SJCRH30 (cell line): ENCODE measurements around the gene GTF2H4. TPM values are rescaled to one million over a fixed set of nuclear protein-coding genes. Genes with fewer than 3 reads are reported as not detected.

ENCODE experiments used
- DNase-seq, 2 experiments: peaks; one replicate each; pipeline ENCODE4 v3.0.0-alpha.2; 2015 to 2020
- H3K27ac ChIP-seq: fragments of 250-450 bp; sonication (Bioruptor Pico); 2 replicates; pipeline ENCODE4 v1.5.1; 2020; ENCODE audit warnings: mild to moderate bottlenecking, moderate library complexity
- H3K27me3 ChIP-seq: fragments of 250-450 bp; sonication (Bioruptor Pico); 2 replicates; pipeline ENCODE4 v1.5.1; 2020; ENCODE audit warnings: mild to moderate bottlenecking, moderate library complexity
- H3K36me3 ChIP-seq: fragments of 250-450 bp; sonication (Bioruptor Pico); 2 replicates; pipeline ENCODE4 v1.5.1; 2020; ENCODE audit warnings: mild to moderate bottlenecking, moderate library complexity
- H3K4me1 ChIP-seq: fragments of 250-450 bp; sonication (Bioruptor Pico); 2 replicates; pipeline ENCODE4 v1.5.1; 2020; ENCODE audit warnings: mild to moderate bottlenecking, moderate library complexity
- H3K4me3 ChIP-seq: fragments of 250-450 bp; sonication (Bioruptor Pico); 2 replicates; pipeline ENCODE4 v1.5.1; 2020; ENCODE audit warnings: mild to moderate bottlenecking, moderate library complexity
- H3K9me3 ChIP-seq: fragments of 250-450 bp; sonication (Bioruptor Pico); replicated peaks from 2 replicates; pipeline ENCODE4 v1.5.1; 2020; ENCODE audit warnings: mild to moderate bottlenecking, moderate library complexity
- total RNA-seq: library from RNA; depleted of rRNA; stranded (reverse); fragments of >200 nt; shearing (Covaris generic); gene quantifications from 2 replicates; pipeline ENCODE4 v1.2.3, GENCODE V29; 2014

Gene GTF2H4
- total RNA-seq, 1 experiment from 2014 or later, result 24.2 TPM

DNA sequence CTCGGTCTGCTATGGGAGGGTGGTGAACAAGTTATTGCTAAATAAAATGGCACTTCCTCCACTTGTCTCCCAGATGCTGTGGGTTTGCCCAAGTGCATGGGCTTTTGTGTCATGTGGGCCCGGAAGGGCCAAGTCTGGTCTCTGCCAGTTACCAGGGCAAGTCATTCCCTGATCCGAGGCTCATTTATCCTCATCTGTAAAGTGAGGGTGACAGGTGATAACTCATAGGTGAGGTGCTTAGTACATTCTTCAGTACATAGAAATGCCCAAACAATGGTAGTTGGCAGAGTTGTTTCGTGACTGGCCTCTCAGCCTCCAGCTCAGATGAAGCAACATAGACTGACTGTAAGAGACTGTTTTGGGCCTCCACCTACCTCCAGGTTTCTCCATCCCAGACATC is 30.7 kb downstream of the GTF2H4 start:
- Histone ChIP-seq H3K27ac (no peak overlapping the region), H3K4me1 (no peaks in the 10 kb centered on the region; the same call in 1 of the 2 replicates), H3K9me3 (no peaks in the 10 kb centered on the region), H3K36me3 (no peaks in the 10 kb centered on the region), H3K27me3 (no peaks in the 10 kb centered on the region), H3K4me3 (no peak overlapping the region)
- no peak for DNase-seq

DNA sequence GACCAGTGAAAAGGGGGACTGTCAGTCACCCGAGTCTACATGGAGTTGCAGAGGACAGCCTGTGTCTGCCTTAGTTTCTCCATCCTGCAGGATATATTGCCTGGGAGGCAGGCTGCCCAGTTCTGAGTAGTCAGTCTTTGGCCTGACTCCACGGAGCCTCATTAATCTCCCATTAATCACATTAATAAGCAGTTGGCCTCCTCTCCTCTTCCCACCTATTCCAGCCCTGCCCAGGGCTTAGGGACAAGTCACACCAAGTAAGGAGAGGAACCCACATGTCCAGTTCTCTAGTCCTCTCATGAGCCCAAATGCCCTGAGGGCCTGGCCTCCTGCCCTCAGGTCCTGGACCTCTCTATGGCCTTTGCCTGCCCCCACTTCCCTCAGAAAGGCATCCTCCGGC is 31.5 kb downstream of the GTF2H4 start:
- Histone ChIP-seq H3K27me3 (no peaks in the 10 kb centered on the region), H3K27ac (no peak overlapping the region), H3K4me1 (no peaks in the 10 kb centered on the region; the same call in 1 of the 2 replicates), H3K4me3 (no peak overlapping the region), H3K9me3 (no peaks in the 10 kb centered on the region), H3K36me3 (no peaks in the 10 kb centered on the region)
- DNase-seq, result no peak

GRCh38 chr6:30940361-30940986 is 32.5 kb downstream of the GTF2H4 start, which contains the start of gene MUCL3:
Gene MUCL3 (plus strand): TSS chr6:30940973. CDS start chr6:30941000, 27 bp downstream.
- H3K27ac ChIP-seq, result no peak within 1 kb of the TSS
- no peaks in the 10 kb centered on the region for H3K27me3 ChIP-seq
- no peaks in the 10 kb centered on the region for H3K9me3 ChIP-seq
- H3K4me1 ChIP-seq, result no peaks in the 10 kb centered on the region; the same call in 1 of the 2 replicates
- H3K36me3 ChIP-seq, result no peaks in the 10 kb centered on the region
- H3K4me3 ChIP-seq, result no peak within 1 kb of the TSS
- DNase-seq, result no peak

GRCh38 chr6:30942338-30943060 is 34.5 kb downstream of the GTF2H4 start:
- Histone ChIP-seq H3K36me3 (no peaks in the 10 kb centered on the region), H3K4me1 (no peaks in the 10 kb centered on the region; the same call in 1 of the 2 replicates), H3K27ac (no peak overlapping the region), H3K27me3 (no peaks in the 10 kb centered on the region), H3K4me3 (no peak overlapping the region), H3K9me3 (no peaks in the 10 kb centered on the region)
- peak; percentile 72 to 79 for DNase-seq

GRCh38 chr6:30944051-30944450 is 36.0 kb downstream of the GTF2H4 start:
- Histone ChIP-seq H3K27me3 (no peaks in the 10 kb centered on the region), H3K4me3 (no peak overlapping the region), H3K36me3 (no peaks in the 10 kb centered on the region), H3K4me1 (no peaks in the 10 kb centered on the region; the same call in 1 of the 2 replicates), H3K9me3 (no peaks in the 10 kb centered on the region), H3K27ac (no peak overlapping the region)
- no peak for DNase-seq

- Histone ChIP-seq H3K4me1 (no peaks in the 10 kb centered on the region; the same call in 1 of the 2 replicates), H3K36me3 (no peaks in the 10 kb centered on the region), H3K27me3 (no peaks in the 10 kb centered on the region), H3K4me3 (no peak overlapping the region), H3K27ac (no peak overlapping the region), H3K9me3 (no peaks in the 10 kb centered on the region)
- no peak for DNase-seq
Observed at GRCh38 chr6:30945281-30945680, 37.3 kb downstream of the GTF2H4 start.

DNA sequence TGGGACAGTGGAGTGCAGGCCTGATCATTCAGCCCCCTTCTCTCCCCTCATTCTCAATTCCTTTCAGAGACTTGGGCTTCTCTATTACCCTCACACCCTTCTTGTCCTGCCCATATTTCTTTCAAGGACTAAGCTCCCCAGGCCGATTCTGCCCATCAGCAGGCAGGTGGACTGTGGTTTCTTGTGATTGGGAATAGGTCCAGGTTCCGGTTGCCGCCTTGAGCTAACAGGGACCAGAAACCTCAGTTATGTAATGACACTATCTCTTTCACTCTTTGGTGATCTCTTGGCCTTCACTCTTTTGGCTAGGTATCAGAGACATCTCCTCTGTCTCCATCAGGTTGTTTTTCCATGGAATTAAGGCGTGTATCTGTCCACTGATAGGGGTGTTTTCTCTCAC is 39.2 kb downstream of the GTF2H4 start:
- no peak overlapping the region for H3K27ac ChIP-seq
- H3K9me3 ChIP-seq, result no peaks in the 10 kb centered on the region
- H3K4me1 ChIP-seq, result no peaks in the 10 kb centered on the region; the same call in 1 of the 2 replicates
- no peak for DNase-seq
- no peaks in the 10 kb centered on the region for H3K27me3 ChIP-seq
- no peaks in the 10 kb centered on the region for H3K36me3 ChIP-seq
- H3K4me3 ChIP-seq, result no peak overlapping the region

DNA sequence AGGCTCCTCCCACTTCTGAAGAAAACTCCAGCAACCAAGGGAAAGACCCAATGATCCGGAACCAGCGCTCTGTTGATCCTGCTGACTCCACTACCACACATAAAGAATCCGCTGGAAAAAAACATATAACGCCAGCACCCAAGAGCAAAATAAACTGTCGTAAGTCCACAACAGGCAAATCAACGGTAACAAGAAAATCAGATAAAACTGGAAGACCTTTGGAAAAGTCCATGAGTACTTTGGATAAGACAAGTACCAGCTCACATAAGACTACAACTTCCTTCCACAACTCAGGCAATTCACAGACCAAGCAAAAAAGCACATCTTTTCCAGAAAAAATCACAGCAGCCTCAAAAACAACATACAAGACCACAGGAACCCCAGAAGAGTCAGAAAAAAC is 40.8 kb downstream of the GTF2H4 start:
- no peaks in the 10 kb centered on the region for H3K36me3 ChIP-seq
- H3K4me1 ChIP-seq, result no peaks in the 10 kb centered on the region
- H3K9me3 ChIP-seq, result no peaks in the 10 kb centered on the region
- DNase-seq, result no peak
- H3K4me3 ChIP-seq, result no peak overlapping the region
- no peak overlapping the region for H3K27ac ChIP-seq
- no peaks in the 10 kb centered on the region for H3K27me3 ChIP-seq

GRCh38 chr6:30951907-30952469 is 44.0 kb downstream of the GTF2H4 start:
- Histone ChIP-seq H3K36me3 (no peaks in the 10 kb centered on the region), H3K4me1 (peaks cover 5% of the 10 kb centered on the region), H3K9me3 (no peaks in the 10 kb centered on the region), H3K4me3 (no peak overlapping the region), H3K27me3 (peaks cover 4% of the 10 kb centered on the region; the same call in 1 of the 2 replicates), H3K27ac (no peak overlapping the region)
- no peak for DNase-seq

- Histone ChIP-seq H3K27ac (no peak overlapping the region), H3K27me3 (peaks cover 4% of the 10 kb centered on the region; the same call in 1 of the 2 replicates)
- DNase-seq, result peak in 1 of 2 experiments; percentile 6
Observed at GRCh38 chr6:30954631-30955366, 46.8 kb downstream of the GTF2H4 start.

DNA sequence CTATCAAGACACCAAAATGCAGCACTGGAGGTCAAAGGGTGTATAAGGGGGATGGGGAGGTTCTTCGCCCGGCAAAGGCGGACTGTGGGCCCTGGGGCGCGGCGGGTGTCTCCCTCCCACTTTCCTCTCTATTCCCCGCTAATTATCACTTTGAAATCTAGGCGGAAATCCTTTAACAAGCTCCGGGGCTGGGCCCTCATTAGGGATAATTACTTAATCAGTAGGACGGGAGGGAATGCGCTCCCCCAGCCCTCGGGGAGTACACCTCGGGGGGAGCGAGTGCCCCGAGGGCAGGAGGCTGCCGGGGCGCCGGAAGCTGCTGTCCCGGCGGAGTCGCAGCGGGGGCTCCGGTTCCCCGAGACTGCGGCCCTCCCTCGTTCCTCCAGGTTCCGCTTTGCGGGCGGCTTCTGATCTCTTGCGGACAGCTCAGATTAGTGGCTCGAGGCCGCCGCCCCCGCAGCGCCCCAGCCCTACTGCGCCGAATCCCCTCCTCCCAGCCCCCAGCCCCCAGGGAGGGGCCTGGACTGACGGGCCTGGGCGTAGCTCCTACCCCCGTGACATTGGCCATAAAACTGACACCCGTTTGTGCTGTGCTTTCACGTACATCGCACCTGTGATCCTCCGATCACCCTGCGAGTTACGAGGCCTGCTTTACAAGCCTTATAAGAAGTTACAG is 47.5 kb downstream of the GTF2H4 start:
- H3K4me3 ChIP-seq, result peak overlapping the region; percentile 56
- no peak overlapping the region for H3K27ac ChIP-seq
- peaks cover 4% of the 10 kb centered on the region; the same call in 1 of the 2 replicates for H3K27me3 ChIP-seq
- no peaks in the 10 kb centered on the region for H3K36me3 ChIP-seq
- peak; percentile 67 to 70 for DNase-seq
- H3K4me1 ChIP-seq, result peaks cover 5% of the 10 kb centered on the region
- H3K9me3 ChIP-seq, result no peaks in the 10 kb centered on the region

More at GRCh38 chr6:30954631-30955366, 46.8 kb downstream of the GTF2H4 start:
- H3K9me3 ChIP-seq, result no peaks in the 10 kb centered on the region
- peaks cover 5% of the 10 kb centered on the region for H3K4me1 ChIP-seq
- peak overlapping the region; percentile 56 for H3K4me3 ChIP-seq
- no peaks in the 10 kb centered on the region for H3K36me3 ChIP-seq

DNA sequence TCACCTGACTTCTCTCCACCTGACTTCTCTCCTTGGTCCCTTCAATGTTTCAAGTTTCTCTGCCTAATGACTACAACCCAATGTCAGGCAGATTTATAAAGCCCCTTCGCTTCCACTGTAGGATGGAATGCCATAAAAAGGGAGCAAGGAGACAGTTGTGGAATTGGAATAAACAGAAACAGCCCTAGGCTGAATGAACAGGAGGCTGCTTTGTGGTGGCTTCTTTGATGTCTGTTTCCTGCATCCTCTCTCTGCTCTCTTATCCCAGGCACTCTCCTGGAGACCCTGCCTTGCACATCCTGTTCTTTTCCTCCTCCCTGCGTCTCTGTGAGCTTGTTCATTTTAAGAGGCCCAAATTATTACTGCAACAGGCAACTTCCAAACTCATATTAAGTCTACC is 49.7 kb downstream of the GTF2H4 start:
- no peaks in the 10 kb centered on the region for H3K9me3 ChIP-seq

DNA sequence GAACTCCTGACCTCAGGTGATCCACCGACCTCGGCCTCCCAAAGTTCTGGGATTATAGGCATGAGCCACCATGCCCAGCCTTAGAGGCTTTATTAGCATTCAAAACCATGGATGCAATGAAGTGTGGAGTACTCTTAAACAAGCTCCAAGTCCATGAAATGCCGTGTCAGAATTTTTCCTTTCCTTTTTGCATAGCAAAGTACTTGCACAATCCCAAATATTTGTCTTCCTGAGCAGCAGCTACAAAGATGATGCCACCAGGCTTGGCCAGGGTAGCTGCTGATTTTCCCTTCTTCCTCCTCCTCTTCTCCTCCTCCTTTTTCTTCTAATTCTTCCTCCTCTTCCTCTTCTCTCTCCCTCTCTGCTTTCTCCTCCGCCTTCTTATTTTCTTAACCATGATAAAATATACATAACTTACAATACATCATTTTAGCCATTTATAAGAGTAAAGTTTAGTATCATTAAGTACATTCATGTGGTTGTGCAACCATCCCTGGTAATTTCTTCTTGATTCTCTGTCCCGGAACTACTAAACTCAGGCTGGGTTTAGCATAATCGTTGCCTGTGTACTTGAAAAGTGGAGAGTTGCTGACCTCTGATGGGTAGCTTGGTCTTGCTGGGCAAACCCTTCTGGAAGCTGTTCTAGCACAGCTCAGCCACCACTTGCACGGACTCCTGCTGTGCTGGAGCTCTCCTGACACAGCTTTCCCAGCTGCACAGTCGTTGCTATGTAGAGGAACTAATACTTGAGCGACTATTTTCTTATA is 53.1 kb downstream of the GTF2H4 start:
- Histone ChIP-seq H3K27ac (no peak overlapping the region), H3K36me3 (no peaks in the 10 kb centered on the region), H3K4me3 (no peak overlapping the region), H3K27me3 (no peaks in the 10 kb centered on the region; the same call in 1 of the 2 replicates), H3K9me3 (no peaks in the 10 kb centered on the region), H3K4me1 (no peaks in the 10 kb centered on the region)
- DNase-seq, result no peak

More for the DNA sequence above, 49.7 kb downstream of the GTF2H4 start:
- Histone ChIP-seq H3K27me3 (peaks cover 4% of the 10 kb centered on the region; the same call in 1 of the 2 replicates), H3K36me3 (no peaks in the 10 kb centered on the region), H3K4me1 (peaks cover 5% of the 10 kb centered on the region), H3K27ac (no peak overlapping the region), H3K4me3 (no peak overlapping the region)
- no peak for DNase-seq
